Chondrocyte (in vitro differentiated cells): ENCODE results near the gene PI4K2B. TPM values are rescaled to one million over a fixed set of nuclear protein-coding genes. Genes with fewer than 3 reads are reported as not detected.
A peak's percentile ranks its signal among the peaks of the same experiment; 100 is the strongest.
"Not testable (repeated sequence)": the region's sequence is repeated elsewhere in the genome, so short reads cannot be mapped to it uniquely, and the experiment has no call there.

Experiments
- DNase-seq: peaks from one replicate; pipeline ENCODE4 v3.0.0; 2021; ENCODE audit warnings: mixed read lengths, low spot score
- H3K27ac Mint-ChIP-seq: one replicate; pipeline ENCODE4 v1.8.0; 2021; ENCODE audit warnings: mild to moderate bottlenecking, moderate library complexity, mixed read lengths; ENCODE audit not compliant: unreplicated experiment
- H3K27me3 Mint-ChIP-seq: 2 replicates; pipeline ENCODE4 v1.8.0; 2021; ENCODE audit warnings: low read depth, mixed read lengths
- H3K36me3 Mint-ChIP-seq: 2 replicates; pipeline ENCODE4 v1.8.0; 2021; ENCODE audit warnings: low read depth, mixed read lengths
- H3K4me1 Mint-ChIP-seq: 2 replicates; pipeline ENCODE4 v1.8.0; 2021; ENCODE audit warnings: low read depth, mild to moderate bottlenecking, mixed read lengths
- H3K4me3 Mint-ChIP-seq: one replicate; pipeline ENCODE4 v1.8.0; 2021; ENCODE audit warnings: mild to moderate bottlenecking, moderate library complexity, mixed read lengths; ENCODE audit not compliant: unreplicated experiment
- H3K9me3 Mint-ChIP-seq: 2 replicates; pipeline ENCODE4 v1.8.0; 2021; ENCODE audit warnings: low read depth, mixed read lengths
- CTCF ChIP-seq: fragments of 200-600 bp; sonication (generic); IDR thresholded peaks from 2 replicates; pipeline ENCODE4 v1.5.0; 2021; ENCODE audit warnings: antibody characterized with exemption, mild to moderate bottlenecking, moderate library complexity
- total RNA-seq: library from RNA; stranded (reverse); gene quantifications from 3 replicates; pipeline ENCODE4 v1.2.1, GENCODE V29; 2021

Gene PI4K2B
- total RNA-seq, 1 donor from 2014 or later = 15.5 TPM

GRCh38 chr4:25245181-25245580 lies 11.3 kb downstream of the PI4K2B start:
- DNase-seq = no peak
- Mint-ChIP-seq H3K4me3 (no peak overlapping the region), H3K9me3 (peaks cover 3% of the 10 kb centered on the region), H3K27ac (no peak overlapping the region), H3K4me1 (no peaks in the 10 kb centered on the region), H3K27me3 (no peaks in the 10 kb centered on the region), H3K36me3 (no peaks in the 10 kb centered on the region)
- no peak for TF ChIP-seq CTCF

- Mint-ChIP-seq H3K27me3 (no peaks in the 10 kb centered on the region), H3K36me3 (no peaks in the 10 kb centered on the region), H3K4me1 (peaks cover 4% of the 10 kb centered on the region), H3K27ac (no peak overlapping the region), H3K9me3 (peaks cover 3% of the 10 kb centered on the region), H3K4me3 (no peak overlapping the region)
- TF ChIP-seq CTCF = no peak
- DNase-seq = no peak
Measured at GRCh38 chr4:25246680-25247611, 13.1 kb downstream of the PI4K2B start.

GRCh38 chr4:25248875-25249274 lies 15.0 kb downstream of the PI4K2B start:
- H3K27ac Mint-ChIP-seq, H3K4me1 Mint-ChIP-seq, H3K4me3 Mint-ChIP-seq, H3K9me3 Mint-ChIP-seq, DNase-seq, H3K36me3 Mint-ChIP-seq, H3K27me3 Mint-ChIP-seq: not testable (repeated sequence)

- H3K4me1 Mint-ChIP-seq, H3K27me3 Mint-ChIP-seq: not testable (repeated sequence)
Measured at GRCh38 chr4:25249494-25249893, 15.7 kb downstream of the PI4K2B start.

GRCh38 chr4:25252230-25253070 lies 18.6 kb downstream of the PI4K2B start:
- H3K4me1 Mint-ChIP-seq = peaks cover 10% of the 10 kb centered on the region
- H3K9me3 Mint-ChIP-seq = no peaks in the 10 kb centered on the region
- H3K36me3 Mint-ChIP-seq = peaks cover 1% of the 10 kb centered on the region
- no peak for DNase-seq
- H3K27ac Mint-ChIP-seq = no peak overlapping the region
- H3K27me3 Mint-ChIP-seq = no peaks in the 10 kb centered on the region
- no peak for TF ChIP-seq CTCF
- H3K4me3 Mint-ChIP-seq = no peak overlapping the region

More at GRCh38 chr4:25249494-25249893, 15.7 kb downstream of the PI4K2B start:
- not testable (repeated sequence) for H3K36me3 Mint-ChIP-seq, H3K4me3 Mint-ChIP-seq, H3K27ac Mint-ChIP-seq, H3K9me3 Mint-ChIP-seq, DNase-seq

GRCh38 chr4:25253071-25253445 lies 19.2 kb downstream of the PI4K2B start:
- Mint-ChIP-seq H3K27ac (peak overlapping the region; percentile 71), H3K9me3 (no peaks in the 10 kb centered on the region), H3K36me3 (peaks cover 1% of the 10 kb centered on the region), H3K27me3 (no peaks in the 10 kb centered on the region), H3K4me3 (no peak overlapping the region), H3K4me1 (peaks cover 10% of the 10 kb centered on the region)
- no peak for DNase-seq
- no peak for TF ChIP-seq CTCF

- H3K4me3 Mint-ChIP-seq, H3K27ac Mint-ChIP-seq, DNase-seq, H3K9me3 Mint-ChIP-seq, H3K36me3 Mint-ChIP-seq, H3K27me3 Mint-ChIP-seq, H3K4me1 Mint-ChIP-seq: not testable (repeated sequence)
Measured at GRCh38 chr4:25253786-25254185, 20.0 kb downstream of the PI4K2B start.
